Endothelial cell of umbilical vein (primary cell): ENCODE results near the gene HOXC9. TPM values are rescaled to one million over a fixed set of nuclear protein-coding genes. Genes with fewer than 3 reads are reported as not detected.
A peak's percentile ranks its signal among the peaks of the same experiment; 100 is the strongest.

ENCODE experiments used
- BruUV-seq: library from RNA; stranded (reverse); fragments of 400-500 nt; replicated peaks from 2 replicates; lab custom pipeline; 2021; lab: Mats Ljungman, UMichigan
- CTCF ChIA-PET: fragments of 300-600, 350-600 bp; sonication (Branson Sonifier 250); formaldehyde crosslinking; loops from one replicate; lab custom pipeline; 2021; ENCODE audit warnings: antibody characterized with exemption, inconsistent platforms; lab: Charles Lee
- POLR2A ChIA-PET: fragments of 300-600, 350-600 bp; sonication (Branson Sonifier 250); formaldehyde crosslinking; loops from one replicate; lab custom pipeline; 2021; ENCODE audit warnings: antibody characterized with exemption, inconsistent platforms; lab: Charles Lee
- DNase-seq: peaks from one replicate; pipeline ENCODE4 v3.0.0-alpha.2; 2011; ENCODE audit warnings: low read depth, low spot score
- FAIRE-seq: peaks from 2 replicates; lab custom pipeline; 2011; peaks lifted over from hg19 to GRCh38; lab: Jason Lieb, UNC
- H2AFZ ChIP-seq: 2 replicates; pipeline ENCODE4 v1.6.0; 2012; ENCODE audit warnings: low read depth, low read length, control low read depth, inconsistent platforms
- H3K27ac ChIP-seq: 2 replicates; pipeline ENCODE4 v1.5.1; 2011; ENCODE audit warnings: low read depth, mild to moderate bottlenecking, control low read depth, low read length, moderate library complexity; ENCODE audit not compliant: insufficient read depth
- H3K27me3 ChIP-seq, 2 experiments: 2 replicates each; pipeline versions ENCODE4 v1.6.0 to v1.6.1; 2011; ENCODE audit warnings: low read length in 2 of 2, mixed read lengths in 1 of 2; ENCODE audit not compliant: control insufficient read depth in 2 of 2, insufficient read depth in 2 of 2
- H3K36me3 ChIP-seq, 2 experiments: 2 replicates in 1 of 2; 3 replicates in 1 of 2; pipeline ENCODE4 v1.5.1; 2011; ENCODE audit warnings: low read length in 2 of 2, mild to moderate bottlenecking in 1 of 2, moderate library complexity in 1 of 2; ENCODE audit not compliant: control insufficient read depth in 2 of 2, insufficient read depth in 2 of 2; ENCODE audit errors: extremely low read depth in 1 of 2
- H3K4me1 ChIP-seq: 3 replicates; pipeline ENCODE4 v1.5.1; 2011; ENCODE audit warnings: mild to moderate bottlenecking, low read length; ENCODE audit not compliant: control insufficient read depth, insufficient read depth; ENCODE audit errors: extremely low read depth
- H3K4me2 ChIP-seq: 2 replicates; pipeline ENCODE4 v1.6.1; 2011; ENCODE audit warnings: low read length, control low read depth, mixed read lengths; ENCODE audit not compliant: insufficient read depth
- H3K4me3 ChIP-seq, 3 experiments: fragments of 200-600 bp in 1 of 3; sonication (generic), shearing (Covaris generic) in 1 of 3; replicated peaks in 1 of 3; 2 replicates each; pipeline ENCODE4 v1.5.1; 2011 to 2016; ENCODE audit warnings: control low read depth in 3 of 3, low read length in 3 of 3, mild to moderate bottlenecking in 2 of 3, inconsistent platforms in 1 of 3, low read depth in 1 of 3, moderate library complexity in 1 of 3; ENCODE audit not compliant: insufficient read depth in 1 of 3
- H3K79me2 ChIP-seq: 2 replicates; pipeline ENCODE4 v1.6.0; 2012; ENCODE audit warnings: low read length, inconsistent platforms; ENCODE audit not compliant: control insufficient read depth, insufficient read depth
- H3K9ac ChIP-seq: replicated peaks from 2 replicates; pipeline ENCODE3; 2011; ENCODE audit warnings: low read length, control low read depth; ENCODE audit not compliant: insufficient read depth; ENCODE audit errors: extremely low read depth
- H3K9me1 ChIP-seq: replicated peaks from 3 replicates; pipeline ENCODE4 v1.6.0; 2011; ENCODE audit warnings: mild to moderate bottlenecking, low read length; ENCODE audit not compliant: control insufficient read depth, insufficient read depth; ENCODE audit errors: extremely low read depth
- H3K9me3 ChIP-seq: replicated peaks from 2 replicates; pipeline ENCODE4 v1.5.1; 2012; ENCODE audit warnings: low read length, inconsistent platforms; ENCODE audit not compliant: control insufficient read depth, insufficient read depth
- H4K20me1 ChIP-seq: replicated peaks from 2 replicates; pipeline ENCODE3; 2011; ENCODE audit warnings: mild to moderate bottlenecking, low read length; ENCODE audit not compliant: control insufficient read depth, insufficient read depth; ENCODE audit errors: extremely low read depth
- EZH2 ChIP-seq: IDR thresholded peaks from 2 replicates; pipeline ENCODE4 v1.6.1; 2012; ENCODE audit warnings: borderline replicate concordance, low read depth, mild to moderate bottlenecking, moderate library complexity, low read length, inconsistent platforms; ENCODE audit not compliant: severe bottlenecking
- GATA2 ChIP-seq: IDR thresholded peaks from 2 replicates; pipeline ENCODE4 v1.7.0; 2011; ENCODE audit warnings: low read depth, mild to moderate bottlenecking, moderate library complexity, mixed read lengths, low read length; ENCODE audit not compliant: insufficient read length, insufficient read depth
- JUN ChIP-seq: IDR thresholded peaks from 2 replicates; pipeline ENCODE4 v1.6.1; 2011; ENCODE audit warnings: borderline replicate concordance, low read depth; ENCODE audit not compliant: insufficient read length, insufficient read depth
- POLR2AphosphoS5 ChIP-seq: IDR thresholded peaks from 2 replicates; pipeline ENCODE4 v1.6.1; 2012; ENCODE audit warnings: low read depth, mild to moderate bottlenecking, control low read depth, low read length, moderate library complexity; ENCODE audit not compliant: insufficient read depth
- dilution Hi-C: fragments of 300-500 bp; cut with MboI; formaldehyde crosslinking; loops from one replicate; pipeline ENCODE4 v1.15.0; 2019; ENCODE audit warnings: low sequenced_read_pairs; ENCODE audit not compliant: extremely low pct_ligation_motif_present
- intact Hi-C: fragments of 100-400 bp; cut with micrococcal nuclease; formaldehyde crosslinking; loops from one replicate; pipeline ENCODE4 v1.10.0; 2022
- polyA plus RNA-seq, 4 experiments: library from polyadenylated mRNA; depleted of rRNA in 3 of 4; stranded (reverse) in 3 of 4; unstranded in 1 of 4; fragments of >200 nt; gene quantifications; 2 replicates each; pipeline versions ENCODE4 v1.2.1 to v1.2.3, GENCODE V29; 2011 to 2012; ENCODE audit warnings: missing spikeins in 1 of 4
- total RNA-seq: library from RNA; stranded (reverse); gene quantifications from 2 replicates; pipeline ENCODE4 v1.2.3, GENCODE V29; 2021
- TF ChIP-seq, protein P1 (sequence below): IDR thresholded peaks from 2 replicates; pipeline ENCODE4 v1.6.1; 2011; ENCODE audit not compliant: insufficient read depth, insufficient read length
- TF ChIP-seq, protein P2 (sequence below), 2 donors: IDR thresholded peaks; 1 replicate in 1 of 2; 2 replicates in 1 of 2; pipeline ENCODE4 v1.5.1; 2011; ENCODE audit warnings: low read length in 2 of 2, mild to moderate bottlenecking in 2 of 2, moderate library complexity in 2 of 2, control low read depth in 1 of 2, inconsistent platforms in 1 of 2, low read depth in 1 of 2; ENCODE audit not compliant: insufficient read depth in 1 of 2; ENCODE audit errors: extremely low read depth in 1 of 2

Gene HOXC9
- total and polyA plus RNA-seq, 2 donors (not counting 3 experiments of a cell fraction or from before 2014, with no cell fraction given), result 0.40 to 0.58 TPM

DNA sequence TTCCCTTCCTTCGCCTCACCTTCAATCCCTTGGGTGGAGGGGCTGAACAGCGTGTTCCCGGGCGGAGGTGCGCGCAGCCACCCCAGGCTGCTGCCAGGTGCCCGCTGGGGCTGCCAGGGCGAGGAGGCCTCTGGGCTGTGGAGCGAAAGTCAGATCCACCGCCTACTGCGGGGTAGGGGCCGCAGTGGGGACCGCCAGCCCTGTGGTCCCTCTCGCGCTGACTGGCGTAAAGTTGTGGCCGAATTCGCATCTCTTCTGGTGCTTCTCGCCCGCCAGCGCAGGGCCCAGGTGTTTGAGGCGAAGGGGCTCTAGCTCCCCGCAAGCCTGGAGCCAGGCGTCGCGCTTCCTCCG lies 46.8 kb downstream of the HOXC9 start:
- DNase-seq (no peak), FAIRE-seq (no peak)
- H4K20me1 ChIP-seq, result no peaks in the 10 kb centered on the region
- dilution Hi-C loops (no loop called here), intact Hi-C loops (no loop called here)
- no peaks in the 10 kb centered on the region for H3K36me3 ChIP-seq
- H3K27me3 ChIP-seq, result peaks cover 76 to 94% of the 10 kb centered on the region in 2 experiments
- TF ChIP-seq POLR2AphosphoS5 (no peak), GATA2 (no peak)
- TF ChIP-seq, protein P1, sequence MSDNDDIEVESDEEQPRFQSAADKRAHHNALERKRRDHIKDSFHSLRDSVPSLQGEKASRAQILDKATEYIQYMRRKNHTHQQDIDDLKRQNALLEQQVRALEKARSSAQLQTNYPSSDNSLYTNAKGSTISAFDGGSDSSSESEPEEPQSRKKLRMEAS, result no peak
- ChIA-PET CTCF (no interaction called here), POLR2A (no interaction called here)
- H2AFZ ChIP-seq, result no peak overlapping the region
- H3K27ac ChIP-seq, result no peak overlapping the region
- no peaks in the 10 kb centered on the region for H3K4me1 ChIP-seq
- no peak overlapping the region for H3K4me2 ChIP-seq
- no peaks in the 10 kb centered on the region for H3K9me1 ChIP-seq
- H3K9me3 ChIP-seq, result no peaks in the 10 kb centered on the region
- no TSS peak for BruUV-seq
- H3K9ac ChIP-seq, result no peak overlapping the region
- H3K4me3 ChIP-seq, result no peak overlapping the region
- no peaks in the 10 kb centered on the region for H3K79me2 ChIP-seq

DNA sequence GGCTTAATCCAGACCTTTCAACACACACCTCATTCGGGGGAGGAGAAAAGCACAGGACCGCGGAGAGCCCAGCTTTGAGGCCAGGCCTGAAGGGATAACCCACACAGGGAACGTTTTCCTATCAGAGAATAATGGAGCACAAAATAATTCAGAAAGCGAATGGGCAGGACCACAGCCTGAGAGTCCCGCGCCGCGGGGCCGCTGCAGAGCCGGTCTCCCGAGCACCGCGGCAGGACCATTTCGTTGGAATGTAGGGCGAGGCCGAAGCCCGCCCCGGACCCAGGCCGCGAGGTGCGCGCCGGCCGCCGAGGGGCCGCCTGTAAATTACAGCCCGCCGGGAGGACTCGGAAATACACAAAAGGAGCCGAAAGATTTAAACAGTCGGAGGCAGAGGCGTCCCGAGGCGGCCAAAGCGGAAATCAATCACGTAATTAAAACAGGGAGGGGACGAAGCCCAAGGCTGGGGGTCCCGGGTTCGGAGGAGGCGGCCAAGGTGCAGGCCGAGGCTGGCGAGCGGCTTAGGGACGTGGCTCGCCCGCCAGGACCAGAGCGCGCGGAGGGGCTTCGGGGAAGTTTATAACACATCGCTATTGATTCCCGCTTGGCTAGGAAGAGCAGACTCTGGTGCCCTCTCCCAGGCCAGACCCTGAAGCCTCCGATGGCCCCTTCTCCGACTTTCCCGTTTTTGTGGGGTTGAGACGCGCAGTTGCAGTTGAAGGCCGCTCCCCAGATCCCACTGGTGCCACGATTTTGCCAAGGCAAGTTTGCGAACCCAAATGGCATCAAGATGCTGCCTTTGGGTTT lies 47.4 kb downstream of the HOXC9 start:
- ChIA-PET POLR2A (no interaction called here), CTCF (no interaction called here)
- FAIRE-seq (no peak), DNase-seq (no peak)
- TF ChIP-seq JUN, result no peak
- TF ChIP-seq EZH2, result peak; percentile 99
- TF ChIP-seq, protein P2, sequence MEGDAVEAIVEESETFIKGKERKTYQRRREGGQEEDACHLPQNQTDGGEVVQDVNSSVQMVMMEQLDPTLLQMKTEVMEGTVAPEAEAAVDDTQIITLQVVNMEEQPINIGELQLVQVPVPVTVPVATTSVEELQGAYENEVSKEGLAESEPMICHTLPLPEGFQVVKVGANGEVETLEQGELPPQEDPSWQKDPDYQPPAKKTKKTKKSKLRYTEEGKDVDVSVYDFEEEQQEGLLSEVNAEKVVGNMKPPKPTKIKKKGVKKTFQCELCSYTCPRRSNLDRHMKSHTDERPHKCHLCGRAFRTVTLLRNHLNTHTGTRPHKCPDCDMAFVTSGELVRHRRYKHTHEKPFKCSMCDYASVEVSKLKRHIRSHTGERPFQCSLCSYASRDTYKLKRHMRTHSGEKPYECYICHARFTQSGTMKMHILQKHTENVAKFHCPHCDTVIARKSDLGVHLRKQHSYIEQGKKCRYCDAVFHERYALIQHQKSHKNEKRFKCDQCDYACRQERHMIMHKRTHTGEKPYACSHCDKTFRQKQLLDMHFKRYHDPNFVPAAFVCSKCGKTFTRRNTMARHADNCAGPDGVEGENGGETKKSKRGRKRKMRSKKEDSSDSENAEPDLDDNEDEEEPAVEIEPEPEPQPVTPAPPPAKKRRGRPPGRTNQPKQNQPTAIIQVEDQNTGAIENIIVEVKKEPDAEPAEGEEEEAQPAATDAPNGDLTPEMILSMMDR (IDR thresholded peaks at IDR 0.05; ENCODE audit: extremely low read depth in 1 of 2, insufficient read depth in 1 of 2, low read depth in 1 of 2, low read length in 2 of 2), result no peak
- no peak for TF ChIP-seq POLR2AphosphoS5
- no peak overlapping the region for H3K27ac ChIP-seq
- H3K79me2 ChIP-seq, result no peaks in the 10 kb centered on the region
- H3K27me3 ChIP-seq, result peaks cover 80 to 96% of the 10 kb centered on the region in 2 experiments
- H3K4me2 ChIP-seq, result no peak overlapping the region
- BruUV-seq, result no TSS peak
- H2AFZ ChIP-seq, result no peak overlapping the region
- no peaks in the 10 kb centered on the region for H3K4me1 ChIP-seq
- H3K9ac ChIP-seq, result no peak overlapping the region
- no peaks in the 10 kb centered on the region for H4K20me1 ChIP-seq
- intact Hi-C loops, result no loop called here
- H3K4me3 ChIP-seq, result no peak overlapping the region
- dilution Hi-C loops, result no loop called here
- H3K9me3 ChIP-seq, result no peaks in the 10 kb centered on the region
- H3K9me1 ChIP-seq, result no peaks in the 10 kb centered on the region
- H3K36me3 ChIP-seq, result no peaks in the 10 kb centered on the region
